ENCODE data around the gene C1QTNF4.
A peak's percentile ranks its signal among the peaks of the same experiment; 100 is the strongest.
"Not testable (repeated sequence)": the region's sequence is repeated elsewhere in the genome, so short reads cannot be mapped to it uniquely, and the experiment has no call there.

C1QTNF4 gene

GRCh38 chr11:47570651-47571356 is 23.4 kb downstream of the C1QTNF4 start:
- DNase-seq (ENCODE audit: low spot score in 2 of 2): no peak
- Histone ChIP-seq H3K4me1 (peaks cover 12% of the 10 kb centered on the region), H3K4me3 (no peak overlapping the region), H3K36me3 (replicated peaks) (peaks cover 66% of the 10 kb centered on the region), H3K9me3 (no peaks in the 10 kb centered on the region), H3K27me3 (ENCODE audit: low read depth) (no peaks in the 10 kb centered on the region)
- in situ Hi-C loops (cut with MboI; ENCODE audit: low sequenced_read_pairs): no loop called here

- H3K36me3 ChIP-seq (replicated peaks): peaks cover 61% of the 10 kb centered on the region
These were observed 24.6 kb downstream of the C1QTNF4 start for GRCh38 chr11:47569646-47570045.

GRCh38 chr11:47566149-47566698 is 28.0 kb downstream of the C1QTNF4 start:
- Histone ChIP-seq H3K36me3 (replicated peaks) (peaks cover 27% of the 10 kb centered on the region), H3K4me3 (peak overlapping the region; percentile 78), H3K27me3 (ENCODE audit: low read depth) (no peaks in the 10 kb centered on the region), H3K4me1 (peaks cover 14% of the 10 kb centered on the region), H3K9me3 (no peaks in the 10 kb centered on the region)
- DNase-seq (ENCODE audit: low spot score in 2 of 2): peak in 1 of 2 experiments; percentile 48
- in situ Hi-C loops (cut with MboI; ENCODE audit: low sequenced_read_pairs): no loop called here

More at GRCh38 chr11:47569646-47570045, 24.6 kb downstream of the C1QTNF4 start:
- no peak for DNase-seq (ENCODE audit: low spot score in 2 of 2)
- Histone ChIP-seq H3K27me3 (ENCODE audit: low read depth) (no peaks in the 10 kb centered on the region), H3K9me3 (no peaks in the 10 kb centered on the region), H3K4me3 (no peak overlapping the region), H3K4me1 (peaks cover 18% of the 10 kb centered on the region)
- in situ Hi-C loops (cut with MboI; ENCODE audit: low sequenced_read_pairs): no loop called here

GRCh38 chr11:47565340-47566148 is 28.7 kb downstream of the C1QTNF4 start, which contains the start of gene PTPMT1:
PTPMT1 (plus strand) TSS chr11:47565599; CDS start chr11:47565623, 24 bp downstream.
- in situ Hi-C loops (cut with MboI; ENCODE audit: low sequenced_read_pairs): no loop called here
- H3K9me3 ChIP-seq: no peaks in the 10 kb centered on the region
- peak; percentile 65 to 88 for DNase-seq (ENCODE audit: low spot score in 2 of 2)
- no peaks in the 10 kb centered on the region for H3K27me3 ChIP-seq (ENCODE audit: low read depth)
- H3K36me3 ChIP-seq (replicated peaks): peaks cover 20% of the 10 kb centered on the region
- peaks cover 11% of the 10 kb centered on the region for H3K4me1 ChIP-seq
- H3K4me3 ChIP-seq: peak within 1 kb of the TSS; percentile 78

- peak overlapping the region; percentile 78 for H3K4me3 ChIP-seq
- no peaks in the 10 kb centered on the region for H3K9me3 ChIP-seq
- DNase-seq (ENCODE audit: low spot score in 2 of 2): no peak
- H3K36me3 ChIP-seq (replicated peaks): peaks cover 17% of the 10 kb centered on the region
- in situ Hi-C loops (cut with MboI; ENCODE audit: low sequenced_read_pairs): no loop called here
- H3K4me1 ChIP-seq: peaks cover 11% of the 10 kb centered on the region
- no peaks in the 10 kb centered on the region for H3K27me3 ChIP-seq (ENCODE audit: low read depth)
These were observed 29.3 kb downstream of the C1QTNF4 start for GRCh38 chr11:47564933-47565339.

GRCh38 chr11:47564366-47564765 is 29.8 kb downstream of the C1QTNF4 start:
- in situ Hi-C loops (cut with MboI; ENCODE audit: low sequenced_read_pairs); H3K9me3 ChIP-seq; H3K27me3 ChIP-seq (ENCODE audit: low read depth); H3K4me3 ChIP-seq; DNase-seq (ENCODE audit: low spot score in 2 of 2): not testable (repeated sequence)
- Histone ChIP-seq H3K4me1 (peaks cover 11% of the 10 kb centered on the region), H3K36me3 (replicated peaks) (peaks cover 12% of the 10 kb centered on the region)

GRCh38 chr11:47562393-47562792 is 31.8 kb downstream of the C1QTNF4 start:
- DNase-seq (ENCODE audit: low spot score in 2 of 2); H3K4me3 ChIP-seq; H3K36me3 ChIP-seq (replicated peaks); in situ Hi-C loops (cut with MboI; ENCODE audit: low sequenced_read_pairs); H3K27me3 ChIP-seq (ENCODE audit: low read depth); H3K9me3 ChIP-seq: not testable (repeated sequence)
- peaks cover 11% of the 10 kb centered on the region for H3K4me1 ChIP-seq

GRCh38 chr11:47560426-47560825 is 33.8 kb downstream of the C1QTNF4 start:
- no peaks in the 10 kb centered on the region for H3K36me3 ChIP-seq (replicated peaks)
- no peak for DNase-seq (ENCODE audit: low spot score in 2 of 2)
- H3K9me3 ChIP-seq: no peaks in the 10 kb centered on the region
- H3K4me3 ChIP-seq: no peak overlapping the region
- no peaks in the 10 kb centered on the region for H3K27me3 ChIP-seq (ENCODE audit: low read depth)
- in situ Hi-C loops (cut with MboI; ENCODE audit: low sequenced_read_pairs): no loop called here
- peaks cover 7% of the 10 kb centered on the region for H3K4me1 ChIP-seq

GRCh38 chr11:47558695-47559094 is 35.5 kb downstream of the C1QTNF4 start:
- no peaks in the 10 kb centered on the region for H3K4me1 ChIP-seq

GRCh38 chr11:47557004-47557403 is 37.2 kb downstream of the C1QTNF4 start:
- H3K4me1 ChIP-seq; in situ Hi-C loops (cut with MboI; ENCODE audit: low sequenced_read_pairs); DNase-seq (ENCODE audit: low spot score in 2 of 2); H3K27me3 ChIP-seq (ENCODE audit: low read depth); H3K36me3 ChIP-seq (replicated peaks); H3K4me3 ChIP-seq; H3K9me3 ChIP-seq: not testable (repeated sequence)

More at GRCh38 chr11:47558695-47559094, 35.5 kb downstream of the C1QTNF4 start:
- no peak overlapping the region for H3K4me3 ChIP-seq
- H3K27me3 ChIP-seq (ENCODE audit: low read depth): no peaks in the 10 kb centered on the region
- no peaks in the 10 kb centered on the region for H3K9me3 ChIP-seq
- H3K36me3 ChIP-seq (replicated peaks): no peaks in the 10 kb centered on the region
- in situ Hi-C loops (cut with MboI; ENCODE audit: low sequenced_read_pairs): no loop called here
- DNase-seq (ENCODE audit: low spot score in 2 of 2): no peak

GRCh38 chr11:47553406-47553743 is 40.8 kb downstream of the C1QTNF4 start:
- no peaks in the 10 kb centered on the region for H3K9me3 ChIP-seq
- H3K36me3 ChIP-seq (replicated peaks): no peaks in the 10 kb centered on the region; the same call in 1 of the 2 replicates
- peak overlapping the region; percentile 91 for H3K4me3 ChIP-seq
- DNase-seq (ENCODE audit: low spot score in 2 of 2): no peak
- in situ Hi-C loops (cut with MboI; ENCODE audit: low sequenced_read_pairs): no loop called here
- H3K27me3 ChIP-seq (ENCODE audit: low read depth): no peaks in the 10 kb centered on the region
- H3K4me1 ChIP-seq: peaks cover 19% of the 10 kb centered on the region

GRCh38 chr11:47552566-47553405 is 41.4 kb downstream of the C1QTNF4 start, which contains the start of gene CELF1:
CELF1 (minus strand) TSS chr11:47553132; CDS start chr11:47499523, 53,609 bp downstream.
- DNase-seq (ENCODE audit: low spot score in 2 of 2): peak; percentile 87 to 95
- no peaks in the 10 kb centered on the region for H3K27me3 ChIP-seq (ENCODE audit: low read depth)
- H3K36me3 ChIP-seq (replicated peaks): no peaks in the 10 kb centered on the region; the same call in 1 of the 2 replicates
- H3K4me3 ChIP-seq: peak within 1 kb of the TSS; percentile 91
- peaks cover 19% of the 10 kb centered on the region for H3K4me1 ChIP-seq
- in situ Hi-C loops (cut with MboI; ENCODE audit: low sequenced_read_pairs): no loop called here
- no peaks in the 10 kb centered on the region for H3K9me3 ChIP-seq

GRCh38 chr11:47552056-47552565 is 42.1 kb downstream of the C1QTNF4 start:
- no peaks in the 10 kb centered on the region for H3K9me3 ChIP-seq
- peak overlapping the region; percentile 91 for H3K4me3 ChIP-seq
- no peaks in the 10 kb centered on the region for H3K27me3 ChIP-seq (ENCODE audit: low read depth)
- in situ Hi-C loops (cut with MboI; ENCODE audit: low sequenced_read_pairs): no loop called here
- peaks cover 19% of the 10 kb centered on the region for H3K4me1 ChIP-seq
- DNase-seq (ENCODE audit: low spot score in 2 of 2): peak; percentile 11 to 58
- no peaks in the 10 kb centered on the region; the same call in 1 of the 2 replicates for H3K36me3 ChIP-seq (replicated peaks)
